ENCODE results near the gene COX10. TPM values are rescaled to one million over a fixed set of nuclear protein-coding genes. Genes with fewer than 3 reads are reported as not detected.

COX10 gene
- total RNA-seq, 1 donor from 2014 or later, result 11.8 TPM

DNA sequence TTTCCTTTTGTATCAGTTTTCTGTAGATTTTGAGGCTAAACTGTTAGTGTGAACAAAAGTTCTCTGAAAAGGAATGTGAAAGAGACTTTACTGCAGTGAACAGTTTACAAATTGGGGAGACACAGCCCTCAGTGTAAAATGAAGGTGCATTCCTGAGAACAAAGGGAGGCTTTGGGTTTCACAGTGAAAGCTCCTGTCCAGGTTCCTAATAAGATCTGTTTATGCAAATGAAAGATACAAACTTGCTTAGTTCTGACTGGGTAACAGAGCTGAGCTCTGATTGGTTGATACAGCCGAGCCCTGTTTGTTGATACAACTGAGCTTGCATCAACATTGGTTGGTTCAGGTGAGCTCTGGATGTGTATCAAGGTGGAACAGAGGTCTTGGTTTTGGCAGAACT is 175.7 kb downstream of the COX10 start:
- DNase-seq (ENCODE audit: low read depth), result no peak
- no peak for FAIRE-seq
- Histone ChIP-seq H3K4me3 (ENCODE audit: low read depth, low read length) (no peak overlapping the region), H3K36me3 (ENCODE audit: control insufficient read depth, insufficient read depth, low read length) (no peaks in the 10 kb centered on the region), H3K27me3 (ENCODE audit: control insufficient read depth, insufficient read depth, low read length) (no peaks in the 10 kb centered on the region)
- TF ChIP-seq, protein P1, sequence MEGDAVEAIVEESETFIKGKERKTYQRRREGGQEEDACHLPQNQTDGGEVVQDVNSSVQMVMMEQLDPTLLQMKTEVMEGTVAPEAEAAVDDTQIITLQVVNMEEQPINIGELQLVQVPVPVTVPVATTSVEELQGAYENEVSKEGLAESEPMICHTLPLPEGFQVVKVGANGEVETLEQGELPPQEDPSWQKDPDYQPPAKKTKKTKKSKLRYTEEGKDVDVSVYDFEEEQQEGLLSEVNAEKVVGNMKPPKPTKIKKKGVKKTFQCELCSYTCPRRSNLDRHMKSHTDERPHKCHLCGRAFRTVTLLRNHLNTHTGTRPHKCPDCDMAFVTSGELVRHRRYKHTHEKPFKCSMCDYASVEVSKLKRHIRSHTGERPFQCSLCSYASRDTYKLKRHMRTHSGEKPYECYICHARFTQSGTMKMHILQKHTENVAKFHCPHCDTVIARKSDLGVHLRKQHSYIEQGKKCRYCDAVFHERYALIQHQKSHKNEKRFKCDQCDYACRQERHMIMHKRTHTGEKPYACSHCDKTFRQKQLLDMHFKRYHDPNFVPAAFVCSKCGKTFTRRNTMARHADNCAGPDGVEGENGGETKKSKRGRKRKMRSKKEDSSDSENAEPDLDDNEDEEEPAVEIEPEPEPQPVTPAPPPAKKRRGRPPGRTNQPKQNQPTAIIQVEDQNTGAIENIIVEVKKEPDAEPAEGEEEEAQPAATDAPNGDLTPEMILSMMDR (IDR thresholded peaks at IDR 0.05; ENCODE audit: insufficient read depth, low read length, severe bottlenecking), result no peak

DNA sequence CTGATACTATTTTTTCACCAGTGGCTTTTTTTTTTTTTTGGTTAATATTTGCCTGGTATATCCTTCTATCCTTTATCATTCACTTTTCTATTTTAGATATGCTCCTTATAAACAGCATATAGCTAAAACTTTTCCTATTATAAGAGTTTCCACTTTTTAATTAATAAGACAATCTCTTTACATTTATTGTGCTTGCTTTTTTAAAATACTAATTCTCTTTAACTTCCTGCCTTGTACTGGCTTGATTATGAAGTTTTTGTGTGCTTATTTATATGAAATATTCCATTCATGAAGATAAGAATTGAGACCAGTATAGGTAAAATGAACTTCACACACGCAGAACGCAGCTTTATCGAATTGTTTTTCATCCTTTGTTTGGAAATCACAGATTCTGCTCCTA is 176.3 kb downstream of the COX10 start:
- TF ChIP-seq, protein P1 (IDR thresholded peaks at IDR 0.05; ENCODE audit: insufficient read depth, low read length, severe bottlenecking), result no peak
- no peak for FAIRE-seq

More for the DNA sequence above, 176.3 kb downstream of the COX10 start:
- Histone ChIP-seq H3K4me3 (ENCODE audit: low read depth, low read length) (no peak overlapping the region), H3K36me3 (ENCODE audit: control insufficient read depth, insufficient read depth, low read length) (no peaks in the 10 kb centered on the region), H3K27me3 (ENCODE audit: control insufficient read depth, insufficient read depth, low read length) (no peaks in the 10 kb centered on the region)
- DNase-seq (ENCODE audit: low read depth), result no peak

Other genes with a start within 250 kb of the COX10 start
- gene CDRT15, start 167.4 kb downstream of the COX10 start, total RNA-seq, result not detected in 2 replicates
- gene HS3ST3B1, start 231.6 kb downstream of the COX10 start, total RNA-seq, result 0.26 and 0.53 TPM in 2 replicates

Measured in bronchial epithelial cell (primary cell).